Kidney glomerular epithelial cell (primary cell): ENCODE data around the gene PGA4.
"Not testable (repeated sequence)": the region's sequence is repeated elsewhere in the genome, so short reads cannot be mapped to it uniquely, and the experiment has no call there.

ENCODE experiments used
- DNase-seq: peaks from one replicate; lab custom pipeline; 2025; lab: John Stamatoyannopoulos, UW

Gene PGA4

DNA sequence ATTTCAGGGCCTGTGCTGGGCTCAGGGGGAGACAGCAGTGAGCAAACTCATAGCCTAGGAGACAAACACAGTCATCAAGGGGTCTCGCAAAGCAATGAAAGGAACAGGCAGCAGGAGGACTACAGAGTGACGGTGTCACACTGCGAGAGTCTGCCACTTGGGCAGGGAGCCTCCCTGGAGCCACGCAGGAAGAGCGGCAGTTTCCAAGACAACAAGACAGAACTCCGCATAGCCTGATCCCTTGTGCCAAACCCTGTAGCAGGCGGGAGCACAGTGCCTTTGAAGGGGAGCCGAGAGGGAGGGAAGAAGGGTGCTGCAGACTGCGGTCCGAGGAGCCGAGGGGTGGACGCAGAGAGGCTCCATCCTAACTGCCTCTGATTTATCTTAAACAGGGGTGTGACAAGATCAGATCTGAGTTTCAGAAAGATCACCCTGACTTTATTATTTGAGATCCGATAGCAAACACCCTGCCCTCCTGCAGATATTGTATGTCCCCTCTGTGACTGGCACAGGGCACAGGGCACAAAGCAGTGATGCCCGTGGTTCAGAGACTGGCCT is 17.6 kb upstream of the PGA4 start:
- DNase-seq, result not testable (repeated sequence)

DNA sequence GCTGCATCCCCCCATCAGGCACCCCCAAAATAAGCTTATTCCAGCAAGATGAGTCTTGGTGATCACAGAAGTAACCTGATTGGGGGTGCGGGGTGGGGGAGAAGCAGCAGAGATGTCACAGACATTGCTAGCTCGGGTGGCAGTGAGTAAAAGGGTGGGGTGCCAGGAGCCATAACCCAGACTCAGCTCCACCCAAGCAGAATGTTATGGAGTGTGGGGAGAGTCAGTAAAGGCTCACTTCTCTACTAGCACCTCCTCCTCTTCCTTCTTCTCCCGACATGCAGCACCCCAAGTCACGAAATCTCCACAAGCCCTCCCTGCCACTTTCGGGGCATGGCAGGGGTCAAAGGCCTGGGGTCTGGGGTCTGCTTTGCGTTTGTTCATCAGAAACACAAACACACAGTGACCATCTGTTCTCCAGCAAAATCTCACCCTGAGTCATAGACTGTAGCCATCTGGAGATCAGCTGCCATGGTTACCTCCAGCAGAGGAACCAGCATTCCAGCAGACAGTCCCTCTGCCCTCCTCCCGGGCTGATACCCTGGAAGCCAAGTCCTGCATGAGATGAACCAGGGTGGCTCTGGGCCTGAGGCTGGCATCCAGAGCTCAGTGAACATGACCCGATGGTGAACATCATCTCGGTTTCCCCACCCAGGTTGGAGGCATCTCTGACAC is 14.4 kb upstream of the PGA4 start:
- not testable (repeated sequence) for DNase-seq

DNA sequence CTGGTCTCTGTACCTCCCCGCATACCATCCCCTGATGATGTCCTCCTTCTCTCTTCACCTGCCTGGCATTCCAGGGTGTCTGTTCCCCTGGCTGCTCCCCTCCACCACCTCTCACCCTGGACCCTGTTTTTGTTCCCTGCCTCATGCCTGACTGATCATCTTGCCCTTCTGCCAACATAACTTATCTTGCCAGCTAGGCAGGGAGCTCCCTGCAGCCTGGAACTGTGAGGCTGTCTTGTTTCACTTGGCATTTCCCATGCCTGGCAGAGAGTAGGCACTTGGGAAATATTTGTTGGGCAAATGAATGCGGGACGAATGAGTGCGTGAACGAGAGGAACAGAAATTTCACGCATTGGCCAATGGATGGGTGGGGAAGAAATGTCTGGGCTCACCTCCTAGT is 11.5 kb upstream of the PGA4 start:
- not testable (repeated sequence) for DNase-seq

DNA sequence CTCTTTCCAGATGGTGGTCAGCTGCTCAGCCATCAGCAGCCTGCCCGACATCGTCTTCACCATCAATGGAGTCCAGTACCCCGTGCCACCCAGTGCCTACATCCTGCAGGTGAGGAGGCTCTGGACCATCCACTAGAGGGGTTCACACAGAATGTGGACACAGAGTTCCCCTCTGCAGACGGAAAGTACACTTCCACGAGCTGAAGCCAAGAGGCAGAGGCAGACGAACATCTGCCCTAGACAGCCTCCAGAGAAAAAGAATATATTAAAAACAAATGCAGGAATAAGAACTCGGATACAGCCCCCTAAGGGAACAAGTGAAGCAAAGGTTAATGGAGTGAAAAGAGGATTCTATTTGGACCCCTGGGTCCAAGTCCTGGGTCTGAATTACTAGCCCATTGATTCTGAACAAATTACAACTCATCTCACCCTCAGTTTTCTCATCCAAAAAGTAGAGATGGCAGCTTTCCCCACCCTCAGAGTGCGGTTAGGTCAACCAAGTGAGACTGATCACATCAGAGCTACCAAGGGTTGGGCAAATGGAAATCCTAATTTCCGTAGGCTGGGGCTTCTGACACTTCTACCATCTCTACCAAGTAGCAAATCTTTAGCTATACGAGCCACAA is 10.7 kb upstream of the PGA4 start:
- DNase-seq, result not testable (repeated sequence)

DNA sequence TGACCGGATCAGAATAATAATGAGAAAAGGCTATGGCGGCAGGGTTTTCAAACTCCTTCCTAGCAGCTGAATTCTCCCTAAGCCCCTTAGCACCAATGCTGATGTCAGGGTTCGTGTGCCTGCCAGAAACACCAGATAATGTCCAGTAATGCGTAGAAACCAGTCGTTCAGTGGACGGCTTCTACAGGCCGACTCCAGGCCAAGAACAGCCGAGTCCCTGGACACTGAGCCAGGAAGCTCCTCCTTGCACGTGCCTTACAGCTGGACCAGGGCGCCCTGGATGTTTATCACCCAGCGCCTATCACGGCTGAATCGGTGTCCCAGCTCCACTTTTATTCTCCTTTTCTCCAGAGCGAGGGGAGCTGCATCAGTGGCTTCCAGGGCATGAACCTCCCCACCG is 9.9 kb upstream of the PGA4 start:
- DNase-seq, result not testable (repeated sequence)

DNA sequence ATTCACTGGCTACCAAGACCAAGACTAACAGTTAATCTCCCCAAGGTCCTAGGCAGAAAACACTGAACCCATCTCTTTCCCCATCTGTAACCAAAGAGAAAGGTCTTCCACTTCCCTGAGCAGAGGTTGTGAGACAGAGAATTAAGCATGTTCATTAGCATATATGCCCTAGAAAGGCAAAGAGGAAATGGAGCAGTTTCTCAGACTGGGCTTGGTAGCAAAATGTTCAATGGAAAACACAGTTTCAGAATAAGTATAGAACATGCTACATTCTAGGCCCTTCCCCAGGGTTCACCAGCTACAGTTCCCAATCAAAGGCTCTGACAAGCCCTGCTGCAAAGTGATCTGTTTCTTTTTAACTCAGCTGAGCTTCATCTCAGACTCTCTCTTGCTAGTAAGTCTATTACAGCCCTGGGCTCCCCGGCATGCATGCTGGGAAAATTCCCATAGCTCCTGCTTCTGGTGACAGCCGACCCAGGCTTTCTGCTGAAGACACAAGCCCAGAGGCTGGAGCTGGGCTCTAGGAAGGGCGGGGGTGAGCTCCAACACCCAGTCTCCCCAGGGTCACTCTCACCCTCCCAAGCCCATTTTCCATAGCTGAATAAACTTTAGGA is 8.3 kb upstream of the PGA4 start:
- DNase-seq, result not testable (repeated sequence)

DNA sequence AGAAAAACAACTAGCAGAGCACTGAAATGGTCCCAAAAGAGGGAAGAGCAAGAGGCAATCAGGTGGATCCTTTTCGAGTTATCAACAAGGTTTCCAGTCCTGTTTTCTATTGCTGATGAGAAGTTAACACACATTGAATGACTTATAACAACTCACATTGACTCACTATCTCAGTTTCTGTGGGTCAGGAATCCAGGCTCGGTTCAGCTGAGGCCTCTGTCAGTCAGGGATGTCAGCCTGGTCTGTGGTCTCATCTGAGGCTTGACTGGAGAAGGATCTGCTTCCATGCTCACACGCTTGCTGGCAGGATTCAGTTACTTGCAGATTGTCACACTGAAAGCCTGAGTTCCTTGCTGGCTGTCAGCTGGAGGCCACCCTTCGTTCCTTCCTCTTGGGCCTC is 3.8 kb upstream of the PGA4 start:
- not testable (repeated sequence) for DNase-seq

DNA sequence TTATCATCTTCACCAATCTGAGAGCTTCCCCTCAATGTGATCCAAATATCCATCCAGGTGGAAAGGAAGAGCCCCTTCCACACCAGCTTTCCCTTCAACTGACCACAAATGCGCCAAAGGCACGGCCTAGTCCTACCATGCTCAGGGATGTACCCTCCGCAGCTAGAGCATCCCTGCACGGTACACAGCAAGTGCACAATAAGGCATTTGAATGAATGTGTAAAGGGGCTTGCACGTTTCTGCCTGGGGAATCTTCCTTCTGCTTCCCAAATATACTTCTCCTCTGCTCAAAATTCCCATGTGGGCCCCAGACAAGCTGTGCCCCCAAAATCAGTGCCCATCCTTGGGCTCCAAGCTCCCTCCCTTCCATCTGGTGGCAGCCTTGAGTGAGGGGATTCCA is 3.1 kb upstream of the PGA4 start:
- DNase-seq, result not testable (repeated sequence)

DNA sequence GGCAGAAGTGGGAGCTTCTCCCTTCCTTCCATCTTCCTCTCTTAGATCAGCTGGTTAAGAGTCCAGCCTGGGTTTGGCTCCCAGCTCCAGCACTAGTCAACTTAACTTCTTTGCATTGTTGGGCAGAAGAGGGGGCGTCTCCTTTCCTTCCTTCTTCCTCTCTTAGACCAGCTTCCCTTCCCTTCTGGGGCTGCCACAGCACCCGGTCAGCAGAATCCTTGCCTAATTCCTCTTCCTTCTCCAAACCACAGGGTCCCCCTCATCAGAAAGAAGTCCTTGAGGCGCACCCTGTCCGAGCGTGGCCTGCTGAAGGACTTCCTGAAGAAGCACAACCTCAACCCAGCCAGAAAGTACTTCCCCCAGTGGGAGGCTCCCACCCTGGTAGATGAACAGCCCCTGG is 545 bp downstream of the PGA4 start:
- not testable (repeated sequence) for DNase-seq

DNA sequence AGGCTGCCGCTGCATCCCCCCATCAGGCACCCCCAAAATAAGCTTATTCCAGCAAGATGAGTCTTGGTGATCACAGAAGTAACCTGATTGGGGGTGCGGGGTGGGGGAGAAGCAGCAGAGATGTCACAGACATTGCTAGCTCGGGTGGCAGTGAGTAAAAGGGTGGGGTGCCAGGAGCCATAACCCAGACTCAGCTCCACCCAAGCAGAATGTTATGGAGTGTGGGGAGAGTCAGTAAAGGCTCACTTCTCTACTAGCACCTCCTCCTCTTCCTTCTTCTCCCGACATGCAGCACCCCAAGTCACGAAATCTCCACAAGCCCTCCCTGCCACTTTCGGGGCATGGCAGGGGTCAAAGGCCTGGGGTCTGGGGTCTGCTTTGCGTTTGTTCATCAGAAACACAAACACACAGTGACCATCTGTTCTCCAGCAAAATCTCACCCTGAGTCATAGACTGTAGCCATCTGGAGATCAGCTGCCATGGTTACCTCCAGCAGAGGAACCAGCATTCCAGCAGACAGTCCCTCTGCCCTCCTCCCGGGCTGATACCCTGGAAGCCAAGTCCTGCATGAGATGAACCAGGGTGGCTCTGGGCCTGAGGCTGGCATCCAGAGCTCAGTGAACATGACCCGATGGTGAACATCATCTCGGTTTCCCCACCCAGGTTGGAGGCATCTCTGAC is 4.5 kb downstream of the PGA4 start:
- not testable (repeated sequence) for DNase-seq

DNA sequence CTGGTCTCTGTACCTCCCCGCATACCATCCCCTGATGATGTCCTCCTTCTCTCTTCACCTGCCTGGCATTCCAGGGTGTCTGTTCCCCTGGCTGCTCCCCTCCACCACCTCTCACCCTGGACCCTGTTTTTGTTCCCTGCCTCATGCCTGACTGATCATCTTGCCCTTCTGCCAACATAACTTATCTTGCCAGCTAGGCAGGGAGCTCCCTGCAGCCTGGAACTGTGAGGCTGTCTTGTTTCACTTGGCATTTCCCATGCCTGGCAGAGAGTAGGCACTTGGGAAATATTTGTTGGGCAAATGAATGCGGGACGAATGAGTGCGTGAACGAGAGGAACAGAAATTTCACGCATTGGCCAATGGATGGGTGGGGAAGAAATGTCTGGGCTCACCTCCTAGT is 7.3 kb downstream of the PGA4 start:
- not testable (repeated sequence) for DNase-seq

DNA sequence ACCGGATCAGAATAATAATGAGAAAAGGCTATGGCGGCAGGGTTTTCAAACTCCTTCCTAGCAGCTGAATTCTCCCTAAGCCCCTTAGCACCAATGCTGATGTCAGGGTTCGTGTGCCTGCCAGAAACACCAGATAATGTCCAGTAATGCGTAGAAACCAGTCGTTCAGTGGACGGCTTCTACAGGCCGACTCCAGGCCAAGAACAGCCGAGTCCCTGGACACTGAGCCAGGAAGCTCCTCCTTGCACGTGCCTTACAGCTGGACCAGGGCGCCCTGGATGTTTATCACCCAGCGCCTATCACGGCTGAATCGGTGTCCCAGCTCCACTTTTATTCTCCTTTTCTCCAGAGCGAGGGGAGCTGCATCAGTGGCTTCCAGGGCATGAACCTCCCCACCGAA is 8.9 kb downstream of the PGA4 start:
- DNase-seq, result not testable (repeated sequence)

DNA sequence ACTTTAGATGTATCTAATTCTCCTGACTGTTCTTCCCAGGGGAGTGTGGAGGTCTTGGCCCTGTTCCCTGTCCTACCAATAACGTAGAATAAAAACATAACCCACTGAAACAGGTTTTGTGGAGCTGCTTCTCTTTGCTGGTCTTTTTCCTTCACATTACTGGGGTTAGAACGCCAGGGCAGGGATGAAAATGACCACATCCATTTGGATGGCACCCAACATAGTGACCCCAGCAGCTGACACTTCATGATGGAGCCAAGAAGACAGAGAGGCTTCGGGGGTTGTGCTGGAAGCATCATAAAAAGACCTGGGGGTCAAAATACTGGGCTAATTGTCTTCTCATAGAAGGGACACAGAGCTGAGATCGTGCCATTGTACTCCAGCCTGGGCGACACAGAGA is 9.4 kb downstream of the PGA4 start:
- not testable (repeated sequence) for DNase-seq

DNA sequence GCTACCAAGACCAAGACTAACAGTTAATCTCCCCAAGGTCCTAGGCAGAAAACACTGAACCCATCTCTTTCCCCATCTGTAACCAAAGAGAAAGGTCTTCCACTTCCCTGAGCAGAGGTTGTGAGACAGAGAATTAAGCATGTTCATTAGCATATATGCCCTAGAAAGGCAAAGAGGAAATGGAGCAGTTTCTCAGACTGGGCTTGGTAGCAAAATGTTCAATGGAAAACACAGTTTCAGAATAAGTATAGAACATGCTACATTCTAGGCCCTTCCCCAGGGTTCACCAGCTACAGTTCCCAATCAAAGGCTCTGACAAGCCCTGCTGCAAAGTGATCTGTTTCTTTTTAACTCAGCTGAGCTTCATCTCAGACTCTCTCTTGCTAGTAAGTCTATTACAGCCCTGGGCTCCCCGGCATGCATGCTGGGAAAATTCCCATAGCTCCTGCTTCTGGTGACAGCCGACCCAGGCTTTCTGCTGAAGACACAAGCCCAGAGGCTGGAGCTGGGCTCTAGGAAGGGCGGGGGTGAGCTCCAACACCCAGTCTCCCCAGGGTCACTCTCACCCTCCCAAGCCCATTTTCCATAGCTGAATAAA is 10.5 kb downstream of the PGA4 start:
- not testable (repeated sequence) for DNase-seq

DNA sequence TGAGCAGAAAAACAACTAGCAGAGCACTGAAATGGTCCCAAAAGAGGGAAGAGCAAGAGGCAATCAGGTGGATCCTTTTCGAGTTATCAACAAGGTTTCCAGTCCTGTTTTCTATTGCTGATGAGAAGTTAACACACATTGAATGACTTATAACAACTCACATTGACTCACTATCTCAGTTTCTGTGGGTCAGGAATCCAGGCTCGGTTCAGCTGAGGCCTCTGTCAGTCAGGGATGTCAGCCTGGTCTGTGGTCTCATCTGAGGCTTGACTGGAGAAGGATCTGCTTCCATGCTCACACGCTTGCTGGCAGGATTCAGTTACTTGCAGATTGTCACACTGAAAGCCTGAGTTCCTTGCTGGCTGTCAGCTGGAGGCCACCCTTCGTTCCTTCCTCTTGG is 15.0 kb downstream of the PGA4 start:
- DNase-seq, result not testable (repeated sequence)

DNA sequence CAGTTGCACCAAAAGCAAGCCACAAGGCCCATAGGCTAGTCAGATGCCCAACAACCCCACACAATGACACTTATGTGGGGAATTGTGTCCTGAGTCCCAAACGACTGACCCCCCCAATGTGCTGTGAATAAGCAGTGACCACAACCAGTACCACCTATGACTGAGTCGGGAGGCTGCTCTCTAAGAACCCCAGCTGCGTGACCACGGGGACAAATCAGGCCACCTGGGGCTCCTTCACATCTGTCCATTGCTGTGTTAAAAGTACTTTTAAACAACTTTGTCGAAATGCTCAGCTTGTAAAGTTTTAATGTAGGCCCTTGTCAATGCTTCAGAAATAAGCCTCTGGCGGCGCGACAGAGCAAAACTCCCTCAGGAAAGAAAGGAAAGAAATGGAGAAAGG is 18.1 kb downstream of the PGA4 start:
- DNase-seq, result not testable (repeated sequence)

DNA sequence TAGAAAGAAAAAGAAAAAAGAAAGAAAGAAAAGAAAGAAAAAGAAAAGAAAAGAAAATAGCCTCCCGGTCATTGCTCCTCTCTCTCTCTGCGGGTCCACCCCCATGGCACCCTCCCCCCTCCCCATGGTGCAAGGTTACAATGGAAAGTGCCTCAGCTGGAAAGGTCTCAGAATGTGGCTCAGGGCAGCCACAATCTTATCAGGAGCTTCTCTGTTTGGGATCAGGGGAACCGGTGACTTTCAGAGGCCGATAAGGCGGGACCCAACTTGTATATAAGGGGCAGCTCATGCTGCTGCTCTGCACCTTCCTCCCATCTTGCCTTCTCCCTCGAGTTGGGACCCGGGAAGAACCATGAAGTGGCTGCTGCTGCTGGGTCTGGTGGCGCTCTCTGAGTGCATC is 18.7 kb downstream of the PGA4 start, which contains the start of gene PGA5:
TSS of gene PGA5 (plus strand) at position 301 of the 400 bp plus-strand sequence. CDS start at position 353, 52 bp downstream.
- DNase-seq, result not testable (repeated sequence)

DNA sequence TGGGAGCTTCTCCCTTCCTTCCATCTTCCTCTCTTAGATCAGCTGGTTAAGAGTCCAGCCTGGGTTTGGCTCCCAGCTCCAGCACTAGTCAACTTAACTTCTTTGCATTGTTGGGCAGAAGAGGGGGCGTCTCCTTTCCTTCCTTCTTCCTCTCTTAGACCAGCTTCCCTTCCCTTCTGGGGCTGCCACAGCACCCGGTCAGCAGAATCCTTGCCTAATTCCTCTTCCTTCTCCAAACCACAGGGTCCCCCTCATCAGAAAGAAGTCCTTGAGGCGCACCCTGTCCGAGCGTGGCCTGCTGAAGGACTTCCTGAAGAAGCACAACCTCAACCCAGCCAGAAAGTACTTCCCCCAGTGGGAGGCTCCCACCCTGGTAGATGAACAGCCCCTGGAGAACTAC is 19.4 kb downstream of the PGA4 start:
- DNase-seq, result not testable (repeated sequence)

DNA sequence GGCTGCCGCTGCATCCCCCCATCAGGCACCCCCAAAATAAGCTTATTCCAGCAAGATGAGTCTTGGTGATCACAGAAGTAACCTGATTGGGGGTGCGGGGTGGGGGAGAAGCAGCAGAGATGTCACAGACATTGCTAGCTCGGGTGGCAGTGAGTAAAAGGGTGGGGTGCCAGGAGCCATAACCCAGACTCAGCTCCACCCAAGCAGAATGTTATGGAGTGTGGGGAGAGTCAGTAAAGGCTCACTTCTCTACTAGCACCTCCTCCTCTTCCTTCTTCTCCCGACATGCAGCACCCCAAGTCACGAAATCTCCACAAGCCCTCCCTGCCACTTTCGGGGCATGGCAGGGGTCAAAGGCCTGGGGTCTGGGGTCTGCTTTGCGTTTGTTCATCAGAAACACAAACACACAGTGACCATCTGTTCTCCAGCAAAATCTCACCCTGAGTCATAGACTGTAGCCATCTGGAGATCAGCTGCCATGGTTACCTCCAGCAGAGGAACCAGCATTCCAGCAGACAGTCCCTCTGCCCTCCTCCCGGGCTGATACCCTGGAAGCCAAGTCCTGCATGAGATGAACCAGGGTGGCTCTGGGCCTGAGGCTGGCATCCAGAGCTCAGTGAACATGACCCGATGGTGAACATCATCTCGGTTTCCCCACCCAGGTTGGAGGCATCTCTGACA is 23.3 kb downstream of the PGA4 start:
- not testable (repeated sequence) for DNase-seq

DNA sequence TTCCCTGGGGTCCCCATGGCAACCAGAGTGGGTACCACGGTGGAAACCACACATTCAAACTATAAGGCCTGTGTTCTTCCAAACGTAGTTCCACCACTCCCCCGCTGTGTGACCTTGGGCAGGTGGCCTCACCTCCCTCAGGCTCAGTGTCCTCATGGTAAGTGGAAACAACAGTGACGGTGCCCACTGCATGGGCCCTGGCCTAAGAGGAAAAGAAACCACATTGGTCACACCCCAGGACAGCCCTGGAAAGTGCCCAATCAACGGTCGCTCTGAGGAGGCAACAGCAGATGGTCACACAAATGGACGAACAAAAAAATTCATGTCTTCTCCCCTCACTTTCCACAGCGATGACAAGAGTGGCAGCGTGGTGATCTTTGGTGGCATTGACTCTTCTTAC is 25.9 kb downstream of the PGA4 start:
- not testable (repeated sequence) for DNase-seq

DNA sequence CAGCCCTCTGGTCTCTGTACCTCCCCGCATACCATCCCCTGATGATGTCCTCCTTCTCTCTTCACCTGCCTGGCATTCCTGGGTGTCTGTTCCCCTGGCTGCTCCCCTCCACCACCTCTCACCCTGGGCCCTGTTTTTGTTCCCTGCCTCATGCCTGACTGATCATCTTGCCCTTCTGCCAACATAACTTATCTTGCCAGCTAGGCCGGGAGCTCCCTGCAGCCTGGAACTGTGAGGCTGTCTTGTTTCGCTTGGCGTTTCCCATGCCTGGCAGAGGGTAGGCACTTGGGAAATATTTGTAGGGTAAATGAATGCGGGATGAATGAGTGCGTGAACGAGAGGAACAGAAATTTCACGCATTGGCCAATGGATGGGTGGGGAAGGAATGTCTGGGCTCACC is 27.1 kb downstream of the PGA4 start:
- DNase-seq, result not testable (repeated sequence)
